Stimulated activated CD4-positive, alpha-beta T cell treated with anti-CD3 and anti-CD28 coated beads, Interleukin-4, amount 100 ng/mL, for 24 hours (primary cell): ENCODE data around the gene VENTX.
"Not testable (repeated sequence)": the region's sequence is repeated elsewhere in the genome, so short reads cannot be mapped to it uniquely, and the experiment has no call there.

ENCODE experiments used
- DNase-seq: peaks from one replicate; pipeline ENCODE4 v3.0.0-alpha.2; 2020

Gene VENTX

GRCh38 chr10:133217800-133218589 lies 19.7 kb upstream of the VENTX start:
- DNase-seq, result no peak

DNA sequence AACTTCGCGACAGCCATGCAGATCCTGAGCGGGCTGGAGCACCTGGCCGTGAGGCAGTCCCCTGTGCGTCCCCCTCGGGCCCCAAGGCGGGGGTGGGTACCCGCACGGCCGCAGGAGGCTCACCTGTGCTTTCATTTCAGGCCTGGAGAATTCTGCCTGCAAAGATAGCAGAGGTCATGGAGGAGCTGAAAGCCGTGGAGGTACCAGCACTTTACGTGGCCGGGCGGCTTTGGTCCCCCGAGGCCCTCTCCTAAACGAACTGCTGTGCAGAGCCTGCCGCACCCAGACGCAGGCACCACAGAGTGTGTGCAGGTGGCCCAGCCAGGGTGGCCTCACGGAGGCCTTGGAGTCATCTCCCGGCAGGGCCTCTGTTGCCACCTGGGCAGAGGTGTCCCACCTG lies 18.8 kb upstream of the VENTX start:
- no peak for DNase-seq

- no peak for DNase-seq
Measured at GRCh38 chr10:133219782-133220181, 17.9 kb upstream of the VENTX start.

DNA sequence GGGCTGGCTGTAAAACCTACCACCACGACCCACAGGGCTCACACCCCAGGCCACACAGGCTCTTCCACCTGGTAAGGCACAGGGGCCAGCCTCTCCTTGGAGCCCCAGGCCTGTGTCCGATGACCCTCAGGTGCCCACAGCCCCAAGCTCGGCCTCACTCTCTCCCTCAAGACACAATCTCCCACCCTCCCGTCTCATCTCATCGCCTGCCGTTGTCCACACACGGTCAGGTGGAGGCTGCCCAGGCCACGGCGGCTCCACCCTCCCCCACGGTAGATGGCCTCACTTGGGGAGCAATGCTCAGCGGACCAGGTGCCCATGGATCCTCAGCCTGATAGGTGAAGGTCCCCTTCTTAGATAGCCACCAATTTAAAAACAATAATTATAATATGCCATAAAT lies 16.3 kb upstream of the VENTX start:
- DNase-seq, result no peak

DNA sequence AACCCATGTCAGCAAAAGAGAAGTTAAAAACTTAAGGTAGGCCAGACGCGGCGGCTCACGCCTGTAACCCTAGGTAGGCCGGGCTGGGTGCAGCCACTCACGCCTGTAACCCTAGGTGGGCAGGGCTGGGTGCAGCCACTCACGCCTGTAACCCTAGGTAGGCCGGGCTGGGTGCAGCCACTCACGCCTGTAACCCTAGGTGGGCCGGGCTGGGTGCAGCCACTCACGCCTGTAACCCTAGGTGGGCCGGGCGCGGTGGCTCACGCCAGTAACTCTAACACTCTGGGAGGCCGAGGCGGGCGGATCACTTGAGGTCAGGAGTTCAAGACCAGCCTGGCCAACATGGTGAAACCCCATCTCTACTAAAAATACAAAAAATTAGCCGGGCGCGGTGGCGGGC lies 15.9 kb upstream of the VENTX start:
- DNase-seq, result not testable (repeated sequence)

DNA sequence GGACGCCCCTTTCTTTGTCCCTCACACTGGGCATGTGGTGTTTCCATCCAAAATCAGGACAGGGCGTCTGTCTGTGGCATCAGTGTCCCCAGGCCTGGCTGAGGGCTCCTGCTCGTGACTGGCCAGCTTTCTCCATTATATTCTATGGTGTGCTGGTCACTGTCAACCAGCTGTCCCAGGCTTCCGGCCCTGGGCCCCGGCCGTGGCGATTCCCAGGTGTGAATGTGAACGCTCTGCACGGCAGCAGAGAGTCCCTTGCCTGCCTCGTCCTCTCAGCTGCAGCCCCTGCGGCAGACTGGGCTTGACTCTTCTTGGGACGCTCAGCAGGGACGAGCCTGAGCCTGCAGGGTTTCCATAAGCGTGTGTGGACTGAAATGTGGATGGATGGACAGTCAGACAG lies 13.6 kb upstream of the VENTX start:
- no peak for DNase-seq

DNA sequence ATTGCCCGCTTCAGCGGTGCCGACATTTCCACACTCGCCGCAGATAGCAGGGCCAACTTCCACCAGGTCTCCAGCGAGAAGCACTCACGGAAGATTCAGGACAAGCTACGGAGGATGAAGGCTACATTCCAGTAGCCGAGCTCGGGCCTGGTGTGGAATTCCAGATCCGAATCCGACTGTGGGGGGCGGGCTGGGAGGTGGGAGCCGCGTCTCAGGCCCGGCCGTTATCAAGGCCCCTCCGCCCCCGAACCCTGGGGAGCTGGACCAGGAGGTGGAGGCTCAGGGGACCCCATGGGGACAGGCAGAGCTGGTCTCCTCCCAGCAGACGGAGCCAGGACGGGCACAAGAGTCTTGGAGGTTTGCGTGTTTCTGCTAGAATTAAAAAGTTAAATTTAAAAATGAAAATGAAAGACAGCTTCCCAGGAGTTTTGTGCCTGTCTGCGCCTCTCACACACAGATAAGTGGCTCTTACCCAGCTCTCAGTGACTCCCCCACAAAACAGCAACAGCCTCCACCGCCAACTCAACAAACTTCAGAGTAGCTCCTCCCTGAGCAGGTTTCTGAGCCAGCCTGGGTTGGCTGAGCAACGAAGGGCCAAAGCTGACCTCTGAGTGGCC lies 12.8 kb upstream of the VENTX start:
- no peak for DNase-seq

DNA sequence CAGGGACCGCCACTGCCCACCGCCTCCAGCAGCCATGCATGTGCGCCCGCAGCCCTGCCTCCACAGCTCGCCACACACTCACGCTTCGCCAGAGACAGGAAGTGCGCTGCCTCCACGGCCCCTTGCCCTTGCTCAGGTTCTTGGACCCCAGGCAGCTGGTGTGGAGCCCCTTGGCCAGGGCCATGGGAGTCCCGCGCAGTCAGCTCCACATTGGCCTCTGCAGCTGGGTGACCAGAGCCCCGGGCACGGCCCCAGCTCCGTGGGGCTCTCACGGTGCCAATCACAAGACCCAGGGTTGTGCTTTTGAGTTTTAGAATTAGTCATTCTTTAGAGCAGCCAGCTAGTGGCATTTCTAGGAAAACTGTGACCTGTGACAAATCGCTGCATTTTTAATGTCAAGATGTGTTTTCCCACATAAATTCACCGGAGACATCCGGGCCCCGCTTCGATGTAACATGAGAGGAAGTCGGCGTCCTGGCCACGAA lies 11.9 kb upstream of the VENTX start:
- no peak for DNase-seq

DNA sequence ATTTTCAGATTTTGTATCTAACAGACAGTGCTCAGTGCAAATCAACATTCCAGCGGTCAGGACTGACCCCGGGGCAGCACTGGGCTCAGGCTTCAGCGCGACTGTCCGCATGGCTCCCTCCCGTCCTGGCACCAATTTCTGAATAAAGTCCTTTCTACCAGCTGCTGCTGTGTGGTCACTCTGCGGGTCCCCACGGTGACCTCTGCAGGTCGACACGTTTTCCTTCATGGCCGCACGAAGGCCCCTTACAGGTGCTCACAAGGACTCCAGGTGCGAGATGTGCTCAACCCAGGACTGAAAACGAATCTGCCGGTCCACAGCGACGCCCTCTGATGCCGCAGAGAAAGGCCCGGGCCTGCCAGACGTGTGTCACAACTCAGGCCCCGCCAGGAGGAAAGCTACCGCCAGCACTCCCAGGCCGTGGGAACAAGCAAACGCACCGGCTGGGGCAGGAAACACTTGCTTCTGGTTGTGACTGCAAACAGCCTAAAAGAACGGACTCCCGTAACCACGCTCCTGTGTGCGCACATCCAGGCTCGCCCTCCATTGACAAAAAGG lies 11.3 kb upstream of the VENTX start:
- DNase-seq, result no peak

DNA sequence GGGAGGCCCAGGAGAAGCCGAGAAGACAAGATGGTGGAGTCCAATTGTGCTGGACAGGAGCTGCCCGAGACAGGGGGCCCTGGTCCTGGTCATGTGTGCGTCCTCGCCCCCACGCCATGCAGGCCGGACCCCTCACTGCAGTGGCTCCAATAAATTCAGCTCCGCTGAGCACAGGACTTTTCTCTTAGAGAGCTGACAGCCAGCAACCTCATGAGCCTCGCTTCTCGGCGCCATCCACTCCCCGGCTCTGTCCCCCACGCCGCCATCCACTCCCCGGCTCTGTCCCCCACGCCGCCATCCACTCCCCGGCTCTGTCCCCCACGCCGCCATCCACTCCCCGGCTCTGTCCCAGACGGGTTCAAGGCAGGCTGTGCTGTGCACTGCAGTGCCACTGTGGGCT lies 10.4 kb upstream of the VENTX start:
- DNase-seq, result no peak

DNA sequence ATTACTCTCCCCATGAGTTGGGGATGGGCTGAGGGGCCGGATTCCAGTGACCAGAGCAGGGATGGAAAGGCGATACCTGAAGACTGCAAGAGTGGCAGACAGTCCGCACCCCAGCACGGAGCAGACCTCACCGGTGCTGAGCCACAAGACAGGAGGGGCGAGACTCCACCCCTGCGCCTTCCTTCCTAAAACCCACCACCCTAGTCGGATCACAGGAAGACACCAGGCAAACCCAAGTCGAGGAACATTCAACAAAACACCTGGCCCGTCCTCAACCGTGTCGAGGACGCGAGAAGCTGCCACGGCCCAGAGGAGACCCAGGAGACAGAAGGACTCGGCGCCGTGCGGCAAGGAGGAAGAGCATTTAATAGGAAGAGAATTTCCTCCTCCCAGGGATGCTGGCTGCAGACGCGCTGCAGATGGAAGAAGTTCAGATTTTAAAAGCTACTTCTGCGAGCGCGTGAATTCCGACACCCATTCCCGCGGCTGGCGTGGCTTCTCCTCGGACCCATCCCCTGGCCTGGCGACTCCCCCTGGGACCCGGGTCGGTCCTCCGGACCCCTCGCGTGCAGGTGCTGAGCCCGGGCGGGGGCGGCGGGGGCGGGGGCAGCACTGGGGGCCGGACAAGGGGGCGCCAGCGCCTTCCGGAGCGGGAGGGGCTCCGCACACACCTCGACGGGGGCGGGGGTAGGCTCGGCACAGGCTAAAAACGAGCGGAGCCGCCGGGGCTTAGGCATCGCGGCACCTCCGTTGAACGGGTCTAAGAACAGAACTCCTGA lies 8.2 kb upstream of the VENTX start:
- DNase-seq, result no peak

DNA sequence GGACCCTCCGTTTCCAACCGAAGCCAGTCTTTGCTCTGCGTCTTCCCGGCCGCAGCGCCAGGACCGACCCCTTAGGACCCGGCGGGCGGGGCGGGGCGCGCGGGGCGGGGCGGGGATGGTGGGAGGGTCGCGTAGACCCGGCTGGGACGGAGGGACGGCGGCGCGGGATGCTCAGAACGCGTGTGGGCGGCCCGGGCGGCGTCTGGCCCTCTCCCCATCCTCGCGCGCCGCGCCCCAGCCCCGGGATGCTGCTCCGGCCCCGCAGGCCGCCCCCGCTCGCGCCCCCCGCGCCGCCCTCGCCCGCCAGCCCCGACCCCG lies 7.7 kb upstream of the VENTX start, which contains the start of gene UTF1:
UTF1 (plus strand) TSS at position 174 of the 318 bp plus-strand sequence; CDS start at position 246, 72 bp downstream.
- DNase-seq, result no peak

GRCh38 chr10:133230387-133231195 lies 7.1 kb upstream of the VENTX start:
- no peak for DNase-seq

- no peak for DNase-seq
Measured at GRCh38 chr10:133231244-133231945, 6.3 kb upstream of the VENTX start.

- no peak for DNase-seq
Measured at GRCh38 chr10:133231946-133232574, 5.6 kb upstream of the VENTX start.

DNA sequence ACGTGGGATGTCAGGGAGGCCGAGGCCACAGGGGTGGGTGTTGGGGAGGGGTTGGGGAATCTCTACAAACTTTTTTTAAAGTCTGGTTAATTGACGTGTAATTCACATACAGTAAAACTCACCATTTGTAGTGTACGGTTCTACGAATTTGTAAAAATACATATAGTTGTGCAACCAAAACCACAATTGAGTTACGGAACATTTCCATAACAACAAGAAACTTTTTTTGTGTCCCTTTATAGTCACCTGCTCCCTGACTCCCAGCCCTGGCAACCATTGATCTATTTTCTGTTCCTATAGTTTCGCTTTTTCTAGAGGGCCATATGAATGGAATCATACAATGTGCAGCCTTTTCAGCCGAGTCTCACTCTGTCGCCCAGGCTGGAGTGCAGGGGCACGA lies 2.9 kb upstream of the VENTX start:
- DNase-seq, result not testable (repeated sequence)

- DNase-seq, result no peak
Measured at GRCh38 chr10:133235265-133235855, 2.3 kb upstream of the VENTX start.

DNA sequence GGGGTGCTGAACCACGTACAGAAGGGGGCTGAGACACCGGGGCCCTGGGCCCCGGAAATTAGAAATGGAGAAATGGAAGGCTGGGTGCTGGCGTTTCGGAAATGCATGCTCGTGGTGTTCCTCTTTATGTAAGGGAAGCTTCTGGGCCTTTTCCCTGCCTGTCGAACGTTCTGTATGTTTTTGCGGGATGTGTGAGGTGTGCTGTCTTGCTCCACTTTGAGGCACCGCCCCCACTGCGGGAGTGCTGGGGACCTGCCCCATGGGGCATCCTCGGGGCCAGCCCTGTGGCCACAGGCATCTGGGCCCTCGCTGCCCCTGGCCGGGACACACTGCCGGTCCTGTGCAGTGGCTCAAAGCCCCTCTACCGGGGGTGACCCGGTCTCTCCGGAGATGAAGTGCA lies 1.7 kb upstream of the VENTX start:
- DNase-seq, result no peak

GRCh38 chr10:133236401-133237240 lies 1.0 kb upstream of the VENTX start:
- no peak for DNase-seq

GRCh38 chr10:133237241-133237587 lies 441 bp upstream of the VENTX start:
- no peak for DNase-seq
